GM19395 (cell line): ENCODE results near the gene GRIK3.

ENCODE experiments used
- ATAC-seq: cut with Tn5 transposase; IDR thresholded peaks from one replicate; pipeline ENCODE4 v1.9.1; 2021; ENCODE audit warnings: mild to moderate bottlenecking, moderate library complexity; ENCODE audit not compliant: unreplicated experiment

GRIK3 gene

GRCh38 chr1:36797761-36798160 lies 236.6 kb downstream of the GRIK3 start:
- ATAC-seq: no peak

GRCh38 chr1:36796733-36797132 lies 237.6 kb downstream of the GRIK3 start:
- no peak for ATAC-seq

GRCh38 chr1:36796106-36796590 lies 238.2 kb downstream of the GRIK3 start:
- no peak for ATAC-seq

GRCh38 chr1:36794460-36794859 lies 239.9 kb downstream of the GRIK3 start:
- no peak for ATAC-seq

GRCh38 chr1:36793452-36793851 lies 240.9 kb downstream of the GRIK3 start:
- no peak for ATAC-seq

GRCh38 chr1:36792292-36792691 lies 242.0 kb downstream of the GRIK3 start:
- no peak for ATAC-seq

GRCh38 chr1:36790191-36790590 lies 244.1 kb downstream of the GRIK3 start:
- ATAC-seq: no peak

GRCh38 chr1:36789535-36789934 lies 244.8 kb downstream of the GRIK3 start:
- ATAC-seq: no peak

- no peak for ATAC-seq
Observed at GRCh38 chr1:36787312-36787913, 246.9 kb downstream of the GRIK3 start.

- ATAC-seq: no peak
Observed at GRCh38 chr1:36786425-36786824, 247.9 kb downstream of the GRIK3 start.

- no peak for ATAC-seq
Observed at GRCh38 chr1:36784147-36784859, 250.0 kb downstream of the GRIK3 start.

GRCh38 chr1:36783475-36783874 lies 250.8 kb downstream of the GRIK3 start:
- no peak for ATAC-seq

- ATAC-seq: no peak
Observed at GRCh38 chr1:36782785-36783184, 251.5 kb downstream of the GRIK3 start.

GRCh38 chr1:36782085-36782484 lies 252.2 kb downstream of the GRIK3 start:
- no peak for ATAC-seq

GRCh38 chr1:36781098-36781497 lies 253.2 kb downstream of the GRIK3 start:
- no peak for ATAC-seq

GRCh38 chr1:36778740-36779139 lies 255.6 kb downstream of the GRIK3 start:
- ATAC-seq: no peak

- no peak for ATAC-seq
Observed at GRCh38 chr1:36776948-36777831, 257.1 kb downstream of the GRIK3 start.

GRCh38 chr1:36776256-36776655 lies 258.1 kb downstream of the GRIK3 start:
- no peak for ATAC-seq

- ATAC-seq: no peak
Observed at GRCh38 chr1:36775716-36776115, 258.6 kb downstream of the GRIK3 start.

- no peak for ATAC-seq
Observed at GRCh38 chr1:36773827-36774541, 260.3 kb downstream of the GRIK3 start.
